ENCODE measurements around the gene PTP4A2. TPM values are rescaled to one million over a fixed set of nuclear protein-coding genes. Genes with fewer than 3 reads are reported as not detected.

PTP4A2 gene
- total and polyA plus RNA-seq, 2 donors (not counting 1 experiment from before 2014, with no cell fraction given) = 78.2 to 193 TPM

DNA sequence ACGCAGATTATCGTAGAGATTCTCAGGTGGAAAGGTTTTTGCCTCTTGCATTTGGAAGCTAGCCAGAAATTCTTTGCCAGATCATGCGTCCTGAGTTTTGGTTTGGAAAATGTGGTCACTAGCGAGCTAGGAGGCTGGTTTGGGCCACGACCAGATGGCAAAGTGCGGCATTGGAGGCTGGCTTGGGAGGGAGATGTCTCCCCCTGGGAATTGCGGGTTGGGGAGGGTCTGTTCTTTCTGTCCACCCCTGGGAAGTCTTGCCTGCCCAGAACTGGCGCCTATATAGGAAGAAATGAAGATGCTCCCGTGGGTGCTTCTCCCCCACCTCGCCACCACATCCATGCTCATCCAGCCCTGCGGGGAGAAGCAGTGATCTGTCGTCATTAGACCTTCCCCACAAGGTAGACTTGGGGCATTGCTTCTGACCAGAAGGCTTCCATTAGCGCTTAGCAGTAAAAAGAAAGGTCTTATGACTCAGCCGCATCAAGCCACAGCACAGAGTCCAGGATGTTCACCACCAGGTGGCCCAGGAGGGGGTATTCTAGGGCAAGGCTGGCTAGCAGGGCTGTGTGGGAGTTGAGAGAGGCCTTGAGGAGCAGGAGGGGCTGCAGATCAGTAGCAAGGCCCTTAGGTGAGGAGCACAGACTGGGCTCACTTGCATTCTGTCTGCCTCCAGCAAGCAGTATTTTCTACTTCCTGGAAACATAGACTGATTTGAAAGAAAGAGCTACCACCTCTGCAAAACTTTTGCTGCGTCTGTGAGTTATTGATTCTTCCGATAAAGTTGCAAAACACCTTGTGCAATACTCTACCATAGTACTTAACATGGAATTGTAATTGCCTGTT lies 1.5 kb upstream of the PTP4A2 start:
- no peaks in the 10 kb centered on the region for H3K27me3 Mint-ChIP-seq
- intact Hi-C loops (cut with micrococcal nuclease) = loop anchor here (1.0 to 10.0 kb wide), 5 partner anchors 15 to 295 kb away; partner anchors contain the start of gene PEF1
- ChIA-PET POLR2A (interaction anchor here (1.0 to 2.3 kb wide), 4 partner anchors 14 to 133 kb away, joined by 3 to 9 read pairs (median 4); partner anchors contain the start of gene TMEM39B), CTCF (interaction anchor here (0.6 to 14.9 kb wide), 17 partner anchors 9 to 932 kb away, joined by 3 to 433 read pairs (median 4); partner anchors contain the start of genes SPOCD1 and TMEM39B)
- TF ChIP-seq CTCF (IDR thresholded peaks at IDR 0.05) (peak; percentile 54), EZH2 (IDR thresholded peaks at IDR 0.05; ENCODE audit: borderline replicate concordance, insufficient read depth, low read depth, low read length, poor library complexity, severe bottlenecking) (no peak)
- peaks cover 21% of the 10 kb centered on the region for H4K20me1 ChIP-seq (ENCODE audit: control insufficient read depth, insufficient read depth, low read length, poor library complexity, severe bottlenecking)
- H3K9me3 Mint-ChIP-seq (ENCODE audit: insufficient read depth) = no peaks in the 10 kb centered on the region
- H3K4me1 Mint-ChIP-seq = peaks cover 69% of the 10 kb centered on the region
- H3K27ac ChIP-seq (ENCODE audit: low read length in 2 of 2) = peak overlapping the region; percentile 52 to 76
- DNase-seq = peak; percentile 82
- H3K4me2 ChIP-seq (replicated peaks; ENCODE audit: low read depth, low read length, poor library complexity, severe bottlenecking) = peak overlapping the region; percentile 52
- ATAC-seq (ENCODE audit: low read depth) = peak; percentile 16
- H3K9ac ChIP-seq (ENCODE audit: low read length) = no peak overlapping the region
- peak overlapping the region; percentile 91 for H3K27ac Mint-ChIP-seq
- no peak overlapping the region for H3K4me3 ChIP-seq (ENCODE audit: control extremely low read depth in 1 of 5, extremely low read depth in 1 of 5, insufficient read depth in 1 of 5, low read depth in 2 of 5, low read length in 4 of 5)
- peaks cover 30% of the 10 kb centered on the region for H3K79me2 ChIP-seq (ENCODE audit: control insufficient read depth, insufficient read depth, low read length)
- H3K36me3 ChIP-seq (replicated peaks in 1 of 2; ENCODE audit: control extremely low read depth in 1 of 2, control insufficient read depth in 1 of 2, extremely low read depth in 1 of 2, insufficient read depth in 2 of 2, low read length in 1 of 2) = peaks cover 0 to 2% of the 10 kb centered on the region in 2 experiments
- H3K27me3 ChIP-seq (replicated peaks in 1 of 4; ENCODE audit: control extremely low read depth in 1 of 4, control insufficient read depth in 3 of 4, insufficient read depth in 4 of 4, low read length in 3 of 4) = no peaks in the 10 kb centered on the region
- 44% methylated on average over 10 of the region's 16 CpGs for WGBS (ENCODE audit: insufficient coverage)
- H2AFZ ChIP-seq (ENCODE audit: insufficient read depth, low read depth, low read length, poor library complexity, severe bottlenecking) = peak overlapping the region; percentile 52
- H3K4me1 ChIP-seq (ENCODE audit: control insufficient read depth in 2 of 2, insufficient read depth in 2 of 2, low read length in 2 of 2) = peaks cover 70 to 76% of the 10 kb centered on the region in 2 donors
- H3K9me3 ChIP-seq (ENCODE audit: control extremely low read depth in 1 of 3, control insufficient read depth in 2 of 3, insufficient read depth in 1 of 3, low read length in 2 of 3) = peaks cover 0 to 3% (median 0%) of the 10 kb centered on the region in 3 donors
- H3K4me3 Mint-ChIP-seq = peak overlapping the region; percentile 79
